Motor neuron (in vitro differentiated cells): ENCODE measurements around the gene TYW3. TPM values are rescaled to one million over a fixed set of nuclear protein-coding genes. Genes with fewer than 3 reads are reported as not detected.
"Not testable (repeated sequence)": the region's sequence is repeated elsewhere in the genome, so short reads cannot be mapped to it uniquely, and the experiment has no call there.

Experiments
- ATAC-seq, 8 experiments: fragments of 200-7000 bp; cut with Tn5 transposase; replicated peaks in 6 of 8; 2 replicates each; pipeline ENCODE4 v1.8.0; 2021; ENCODE audit warnings: mild to moderate bottlenecking in 8 of 8, moderate library complexity in 8 of 8
- H3K27ac ChIP-seq, 2 donors: fragments of 250-450 bp; sonication (Bioruptor Pico); 2 replicates each; pipeline ENCODE4 v1.9.0; 2021; ENCODE audit warnings: antibody characterized with exemption in 2 of 2, mild to moderate bottlenecking in 2 of 2, moderate library complexity in 1 of 2
- H3K4me1 ChIP-seq, 2 donors: fragments of 250-450 bp; sonication (Bioruptor Pico); replicated peaks in 1 of 2; 2 replicates each; pipeline ENCODE4 v1.6.1; 2021; ENCODE audit warnings: antibody characterized with exemption in 2 of 2, mild to moderate bottlenecking in 2 of 2, moderate library complexity in 1 of 2
- H3K4me3 ChIP-seq, 5 donors: fragments of 250-450 bp; sonication (Bioruptor Pico); 2 replicates each; pipeline ENCODE4 v1.9.0; 2021; ENCODE audit warnings: antibody characterized with exemption in 5 of 5, mild to moderate bottlenecking in 5 of 5, moderate library complexity in 4 of 5
- WGBS, 10 experiments: fragments of 450-650 bp; shearing (Covaris generic); methylation state at CpG; one replicate each; pipeline ENCODE4 v1.0.0; 2022; 5-methylcytosine and 5-hydroxymethylcytosine counted together
- in situ Hi-C, 9 experiments: fragments of 400-800 bp; cut with MboI; loops; one replicate each; pipeline ENCODE4 v1.15.0; 2021; ENCODE audit warnings: low sequenced_read_pairs in 9 of 9, low pct_unique_long_range_greater_than_20kb in 2 of 9; ENCODE audit not compliant: unreplicated experiment in 9 of 9
- total RNA-seq, 8 experiments: library from RNA; unstranded; fragments of 300-600 nt; gene quantifications; 2 replicates each; pipeline versions ENCODE4 v1.2.3 to v1.2.4, GENCODE V29; 2022

TYW3 gene
- total RNA-seq, 8 experiments from 2014 or later = 9.9 to 27.2 (median 17.2) TPM

GRCh38 chr1:74713849-74714248 lies 19.1 kb upstream of the TYW3 start:
- 44 to 100% (median 60%) methylated on average over 1 to 3 of the region's 3 CpGs; no CpG with 5 or more reads in 3 of the 10 experiments for WGBS, 10 experiments
- Histone ChIP-seq H3K4me3 (no peak overlapping the region), H3K4me1 (peaks cover 9 to 18% of the 10 kb centered on the region in 2 donors), H3K27ac (no peak overlapping the region)
- in situ Hi-C loops = no loop called here
- peak in 2 of 8 experiments; percentile 41 to 53 for ATAC-seq

- 57 to 100% (median 88%) methylated on average over 1 of the region's 1 CpG; no CpG with 5 or more reads in 5 of the 10 experiments for WGBS, 10 experiments
Measured at GRCh38 chr1:74714429-74715235, 18.3 kb upstream of the TYW3 start.

GRCh38 chr1:74715236-74715502 lies 17.8 kb upstream of the TYW3 start:
- no peak overlapping the region for H3K27ac ChIP-seq
- peaks cover 9 to 18% of the 10 kb centered on the region in 2 donors for H3K4me1 ChIP-seq
- WGBS, 10 experiments = 75 to 83% (median 78%) methylated on average over 1 of the region's 1 CpG; no CpG with 5 or more reads in 6 of the 10 experiments
- no peak overlapping the region for H3K4me3 ChIP-seq
- peak in 4 of 8 experiments; percentile 29 to 60 (median 52) for ATAC-seq
- in situ Hi-C loops = no loop called here

More at GRCh38 chr1:74714429-74715235, 18.3 kb upstream of the TYW3 start:
- Histone ChIP-seq H3K27ac (no peak overlapping the region), H3K4me1 (peaks cover 9 to 18% of the 10 kb centered on the region in 2 donors), H3K4me3 (no peak overlapping the region)
- in situ Hi-C loops = no loop called here
- ATAC-seq = peak in 5 of 8 experiments; percentile 47 to 81 (median 68)

GRCh38 chr1:74715806-74716205 lies 17.1 kb upstream of the TYW3 start:
- in situ Hi-C loops = no loop called here
- Histone ChIP-seq H3K27ac (no peak overlapping the region), H3K4me1 (peaks cover 9 to 18% of the 10 kb centered on the region in 2 donors), H3K4me3 (no peak overlapping the region)
- 67 to 100% (median 88%) methylated on average over 2 to 6 of the region's 6 CpGs; no CpG with 5 or more reads in 1 of the 10 experiments for WGBS, 10 experiments
- ATAC-seq = no peak

- in situ Hi-C loops = no loop called here
- 88 to 100% (median 100%) methylated on average over 1 of the region's 1 CpG; no CpG with 5 or more reads in 1 of the 10 experiments for WGBS, 10 experiments
- no peak overlapping the region for H3K4me3 ChIP-seq
Measured at GRCh38 chr1:74716822-74717221, 16.1 kb upstream of the TYW3 start.

GRCh38 chr1:74717626-74718025 lies 15.3 kb upstream of the TYW3 start:
- peaks cover 9 to 18% of the 10 kb centered on the region in 2 donors for H3K4me1 ChIP-seq
- H3K27ac ChIP-seq = no peak overlapping the region
- in situ Hi-C loops = no loop called here
- no peak overlapping the region for H3K4me3 ChIP-seq
- WGBS, 10 experiments = 87 to 100% (median 100%) methylated on average over 1 to 2 of the region's 2 CpGs; no CpG with 5 or more reads in 2 of the 10 experiments
- ATAC-seq = no peak

More at GRCh38 chr1:74716822-74717221, 16.1 kb upstream of the TYW3 start:
- ATAC-seq = no peak
- Histone ChIP-seq H3K27ac (no peak overlapping the region), H3K4me1 (peaks cover 9 to 18% of the 10 kb centered on the region in 2 donors)

GRCh38 chr1:74726063-74726462 lies 6.9 kb upstream of the TYW3 start:
- Histone ChIP-seq H3K4me1 (no peaks in the 10 kb centered on the region), H3K27ac (no peak overlapping the region), H3K4me3 (no peak overlapping the region)
- ATAC-seq = no peak
- in situ Hi-C loops = no loop called here
- WGBS, 10 experiments = 100% methylated on average over 1 of the region's 1 CpG; no CpG with 5 or more reads in 9 of the 10 experiments

GRCh38 chr1:74728736-74729135 lies 4.2 kb upstream of the TYW3 start:
- Histone ChIP-seq H3K4me1 (peaks cover 5 to 6% of the 10 kb centered on the region in 2 donors), H3K4me3 (no peak overlapping the region), H3K27ac (no peak overlapping the region)
- 69 to 100% (median 83%) methylated on average over 1 to 3 of the region's 3 CpGs; no CpG with 5 or more reads in 3 of the 10 experiments for WGBS, 10 experiments
- in situ Hi-C loops = no loop called here
- peak in 1 of 8 experiments; percentile 13 for ATAC-seq

- Histone ChIP-seq H3K4me3 (no peak overlapping the region), H3K4me1 (peaks cover 12 to 15% of the 10 kb centered on the region in 2 donors), H3K27ac (no peak overlapping the region)
- ATAC-seq = no peak
- WGBS, 10 experiments = 63 to 100% (median 85%) methylated on average over 1 to 6 of the region's 6 CpGs
- in situ Hi-C loops = no loop called here
Measured at GRCh38 chr1:74729741-74730478, 3.0 kb upstream of the TYW3 start.

GRCh38 chr1:74731399-74732052 lies 1.4 kb upstream of the TYW3 start:
- Histone ChIP-seq H3K27ac (no peak overlapping the region), H3K4me1 (peaks cover 13 to 23% of the 10 kb centered on the region in 2 donors), H3K4me3 (peak overlapping the region; percentile 12 to 75 (median 24))
- 28 to 91% (median 51%) methylated on average over 1 to 11 of the region's 11 CpGs for WGBS, 10 experiments
- in situ Hi-C loops = no loop called here
- no peak for ATAC-seq

GRCh38 chr1:74732071-74732946 lies 643 bp upstream of the TYW3 start:
- Histone ChIP-seq H3K4me1 (peaks cover 13 to 23% of the 10 kb centered on the region in 2 donors), H3K27ac (peak overlapping the region; percentile 84 to 89), H3K4me3 (peak overlapping the region; percentile 58 to 75 (median 65))
- ATAC-seq = peak; percentile 12 to 63 (median 34)
- 0 to 25% (median 3%) methylated on average over 1 to 8 of the region's 17 CpGs; no CpG with 5 or more reads in 3 of the 10 experiments for WGBS, 10 experiments
- in situ Hi-C loops = not testable (repeated sequence)
